Measurements from ENCODE around the gene PAQR4.

DNA sequence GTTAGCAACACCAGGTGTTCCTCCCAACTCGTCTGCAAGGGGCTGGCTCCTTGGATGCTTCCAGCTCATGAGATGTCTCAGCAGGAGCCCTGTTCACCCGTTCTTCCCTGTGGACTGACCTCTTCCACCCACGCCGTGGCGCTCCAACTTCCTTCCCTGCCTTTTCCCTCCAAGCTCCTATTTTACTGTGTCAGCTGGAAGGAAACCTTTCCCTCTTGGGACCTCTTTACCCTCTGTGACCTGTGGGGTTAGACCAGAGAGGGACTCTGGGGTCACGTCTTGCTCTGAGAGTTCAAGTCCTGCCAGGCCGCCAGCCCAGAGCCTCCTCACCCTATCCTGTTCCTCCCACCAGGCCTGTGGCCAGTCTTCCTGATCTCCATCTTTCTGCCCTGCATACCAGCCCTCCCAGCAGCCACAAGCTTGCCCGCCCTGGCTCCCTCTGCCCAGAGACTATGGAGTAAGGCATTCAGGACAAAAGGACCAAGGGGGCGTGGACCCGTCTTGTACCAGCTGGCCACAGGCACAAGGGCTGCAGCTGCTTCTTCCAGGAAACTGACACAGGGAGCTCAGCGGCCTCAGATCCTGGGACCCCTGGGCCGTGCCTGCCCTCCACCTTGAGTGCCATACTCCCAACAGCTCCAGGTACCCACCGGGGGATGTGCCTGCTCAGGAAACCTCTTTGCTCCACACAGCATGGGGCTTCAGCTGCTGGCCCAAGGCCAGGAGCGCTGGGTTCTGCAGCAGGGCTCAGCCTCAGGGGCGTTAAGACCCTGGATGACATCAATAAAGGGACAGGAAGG is 3.0 kb downstream of the PAQR4 start:
- TF ChIP-seq CTCF (IDR thresholded peaks at IDR 0.05; ENCODE audit: poor library complexity) = no peak
- no peak for TF ChIP-seq EZH2 (IDR thresholded peaks at IDR 0.05; ENCODE audit: borderline replicate concordance)
